B cell (primary cell): Measurements from ENCODE around the gene ZBTB2. TPM values are rescaled to one million over a fixed set of nuclear protein-coding genes. Genes with fewer than 3 reads are reported as not detected.

Experiments used
- ATAC-seq: fragments of 200-7000 bp; cut with Tn5 transposase; one replicate; pipeline ENCODE4 v1.10.0; 2021; ENCODE audit warnings: low read depth, mild to moderate bottlenecking, moderate number of reproducible peaks, moderate library complexity
- CTCF ChIA-PET: fragments of 350-600 bp; sonication (Branson Sonifier 250); formaldehyde crosslinking; loops from one replicate; lab custom pipeline; 2021; ENCODE audit warnings: antibody characterized with exemption, inconsistent platforms; lab: Charles Lee
- POLR2A ChIA-PET: fragments of 350-600 bp; sonication (Branson Sonifier 250); formaldehyde crosslinking; loops from one replicate; lab custom pipeline; 2021; ENCODE audit warnings: antibody characterized with exemption; lab: Charles Lee
- DNase-seq: peaks from one replicate; pipeline ENCODE4 v3.0.0; 2013
- H2AFZ ChIP-seq: 2 replicates; pipeline ENCODE4 v1.6.1; 2012; ENCODE audit warnings: mild to moderate bottlenecking, low read depth, low read length; ENCODE audit not compliant: insufficient read depth, poor library complexity, severe bottlenecking
- H3K27ac ChIP-seq, 2 donors: 1 replicate in 1 of 2; 2 replicates in 1 of 2; pipeline ENCODE4 v1.5.1; 2012 to 2013; ENCODE audit warnings: low read length in 2 of 2, mild to moderate bottlenecking in 2 of 2, moderate library complexity in 1 of 2
- H3K27me3 ChIP-seq, 4 experiments: fragments of 200-600 bp in 1 of 4; sonication (generic) in 1 of 4; replicated peaks in 1 of 4; 1 replicate in 2 of 4; 2 replicates in 2 of 4; pipeline versions ENCODE4 v1.6.1 to v1.7.0; 2013 to 2016; ENCODE audit warnings: low read length in 3 of 4, mild to moderate bottlenecking in 2 of 4, mixed read lengths in 1 of 4, moderate library complexity in 1 of 4; ENCODE audit not compliant: insufficient read depth in 4 of 4, control insufficient read depth in 3 of 4; ENCODE audit errors: control extremely low read depth in 1 of 4
- H3K36me3 ChIP-seq, 2 experiments: replicated peaks in 1 of 2; 1 replicate in 1 of 2; 2 replicates in 1 of 2; pipeline versions ENCODE4 v1.6.1 to v1.7.1; 2013; ENCODE audit warnings: low read length in 1 of 2; ENCODE audit not compliant: insufficient read depth in 2 of 2, control insufficient read depth in 1 of 2; ENCODE audit errors: control extremely low read depth in 1 of 2, extremely low read depth in 1 of 2
- H3K4me1 ChIP-seq, 2 donors: fragments of 200-600 bp in 1 of 2; sonication (generic) in 1 of 2; 1 replicate in 1 of 2; 2 replicates in 1 of 2; pipeline versions ENCODE4 v1.5.1 to v1.6.1; 2013 to 2017; ENCODE audit warnings: low read length in 2 of 2; ENCODE audit not compliant: control insufficient read depth in 2 of 2, insufficient read depth in 2 of 2
- H3K4me2 ChIP-seq: replicated peaks from 2 replicates; pipeline ENCODE3; 2012; ENCODE audit warnings: mild to moderate bottlenecking, low read depth, low read length; ENCODE audit not compliant: poor library complexity, severe bottlenecking
- H3K4me3 ChIP-seq, 5 experiments: fragments of 200-600 bp in 1 of 5; sonication (generic) in 1 of 5; 1 replicate in 3 of 5; 2 replicates in 2 of 5; pipeline versions ENCODE4 v1.5.1 to v1.7.0; 2011 to 2016; ENCODE audit warnings: low read length in 4 of 5, mild to moderate bottlenecking in 4 of 5, low read depth in 2 of 5, control low read depth in 1 of 5, moderate library complexity in 1 of 5; ENCODE audit not compliant: insufficient read depth in 1 of 5; ENCODE audit errors: control extremely low read depth in 1 of 5, extremely low read depth in 1 of 5
- H3K79me2 ChIP-seq: fragments of 200-600 bp; sonication (generic); one replicate; pipeline ENCODE4 v1.6.0; 2016; ENCODE audit warnings: low read length; ENCODE audit not compliant: control insufficient read depth, insufficient read depth
- H3K9ac ChIP-seq: fragments of 200-600 bp; sonication (generic); 2 replicates; pipeline ENCODE4 v1.6.1; 2017; ENCODE audit warnings: mild to moderate bottlenecking, low read length, moderate library complexity
- H3K9me3 ChIP-seq, 3 donors: one replicate each; pipeline versions ENCODE4 v1.6.1 to v1.7.1; 2013; ENCODE audit warnings: low read length in 2 of 3; ENCODE audit not compliant: control insufficient read depth in 2 of 3, insufficient read depth in 1 of 3; ENCODE audit errors: control extremely low read depth in 1 of 3
- H4K20me1 ChIP-seq: 2 replicates; pipeline ENCODE4 v1.6.0; 2012; ENCODE audit warnings: mild to moderate bottlenecking, low read length; ENCODE audit not compliant: insufficient read depth, control insufficient read depth, poor library complexity, severe bottlenecking
- H3K27ac Mint-ChIP-seq: one replicate; pipeline ENCODE4 v1.8.0; 2021; ENCODE audit warnings: mixed read lengths
- H3K27me3 Mint-ChIP-seq: one replicate; pipeline ENCODE4 v1.8.0; 2021; ENCODE audit warnings: mixed read lengths
- H3K4me1 Mint-ChIP-seq: one replicate; pipeline ENCODE4 v1.8.0; 2021; ENCODE audit warnings: mixed read lengths
- H3K4me3 Mint-ChIP-seq: one replicate; pipeline ENCODE4 v1.8.0; 2021; ENCODE audit warnings: mixed read lengths
- H3K9me3 Mint-ChIP-seq: one replicate; pipeline ENCODE4 v1.8.0; 2022; ENCODE audit warnings: mixed read lengths; ENCODE audit not compliant: insufficient read depth
- EZH2 ChIP-seq: IDR thresholded peaks from 2 replicates; pipeline ENCODE4 v1.6.1; 2012; ENCODE audit warnings: borderline replicate concordance, low read depth, mild to moderate bottlenecking, moderate library complexity, low read length; ENCODE audit not compliant: insufficient read depth, poor library complexity, severe bottlenecking
- WGBS: methylation state at CpG from one replicate; pipeline ENCODE4 v1.1.5; 2013; ENCODE audit warnings: missing lambda C conversion rate; ENCODE audit not compliant: insufficient coverage; 5-methylcytosine and 5-hydroxymethylcytosine counted together
- intact Hi-C: fragments of 100-400 bp; cut with micrococcal nuclease; formaldehyde crosslinking; loops from one replicate; pipeline ENCODE4 v1.10.0; 2022
- polyA plus RNA-seq: library from polyadenylated mRNA; depleted of rRNA; stranded (reverse); fragments of >200 nt; gene quantifications from 2 replicates; pipeline ENCODE4 v1.2.3, GENCODE V29; 2012
- total RNA-seq, 2 donors: library from RNA; stranded (reverse); fragments of 120-200 nt in 1 of 2; gene quantifications; 1 replicate in 1 of 2; 2 replicates in 1 of 2; pipeline versions ENCODE4 v1.2.3 to v1.2.4, GENCODE V29; 2013 to 2022
- TF ChIP-seq, protein P1 (sequence below): fragments of 200-600 bp; IDR thresholded peaks from one replicate; pipeline ENCODE4 v1.8.0; 2022; ENCODE audit warnings: antibody characterized with exemption, mild to moderate bottlenecking

ZBTB2 gene
- total and polyA plus RNA-seq, 2 donors (not counting 1 experiment from before 2014, with no cell fraction given): 15.9 to 17.6 TPM

DNA sequence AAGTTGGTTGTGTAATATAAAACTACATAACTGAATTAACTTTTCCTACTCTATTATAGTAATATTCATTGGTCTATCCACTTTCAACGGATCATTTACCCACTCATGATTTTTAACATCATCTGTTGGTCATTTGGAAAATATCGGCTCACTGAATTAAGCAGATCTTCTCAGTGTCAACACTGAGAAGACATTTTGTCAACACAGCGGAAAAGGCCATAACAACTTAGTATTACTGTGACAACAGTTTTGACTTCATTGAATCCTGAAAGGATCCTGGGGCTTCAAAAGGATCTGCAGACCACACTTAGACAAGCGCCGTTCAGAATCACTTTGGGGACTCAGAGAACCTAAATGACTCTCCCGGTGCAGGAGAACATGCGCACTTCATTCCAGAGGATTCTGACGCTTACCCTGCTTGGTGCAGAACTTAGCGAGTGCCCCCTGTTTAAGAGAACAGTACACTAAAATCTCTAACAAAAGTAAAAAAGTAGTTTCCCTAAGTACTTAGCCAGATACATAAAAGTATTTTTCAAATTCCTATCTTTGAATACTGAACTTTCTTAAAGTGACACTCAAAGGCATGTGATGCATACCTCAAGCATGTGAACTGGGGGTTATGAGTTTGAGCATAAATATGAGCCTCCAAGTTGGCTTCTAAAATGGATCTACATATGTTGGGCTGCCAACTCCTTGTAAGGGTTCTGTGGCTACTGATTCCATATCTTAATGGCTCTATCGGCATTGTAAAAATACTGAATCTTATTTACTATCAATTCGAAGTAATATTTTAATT is 4.0 kb downstream of the ZBTB2 start:
- no peak for ATAC-seq
- Histone ChIP-seq H3K9ac (no peak overlapping the region), H3K27ac (peak overlapping the region in 1 of 2 donors; percentile 97), H3K4me2 (no peak overlapping the region), H3K36me3 (peaks cover 0 to 7% of the 10 kb centered on the region in 2 experiments), H2AFZ (no peak overlapping the region), H3K4me3 (no peak overlapping the region), H3K79me2 (peaks cover 60% of the 10 kb centered on the region), H3K9me3 (no peaks in the 10 kb centered on the region), H4K20me1 (peaks cover 5% of the 10 kb centered on the region), H3K27me3 (no peaks in the 10 kb centered on the region), H3K4me1 (peaks cover 28 to 32% of the 10 kb centered on the region in 2 donors)
- no peaks in the 10 kb centered on the region for H3K27me3 Mint-ChIP-seq
- H3K4me3 Mint-ChIP-seq: no peak overlapping the region
- CTCF ChIA-PET: no interaction called here
- no peaks in the 10 kb centered on the region for H3K9me3 Mint-ChIP-seq
- H3K27ac Mint-ChIP-seq: peak overlapping the region; percentile 65
- intact Hi-C loops: no loop called here
- POLR2A ChIA-PET: no interaction called here
- peaks cover 38% of the 10 kb centered on the region for H3K4me1 Mint-ChIP-seq
- TF ChIP-seq EZH2: no peak
- DNase-seq: no peak
- WGBS: 81% methylated on average over 6 of the region's 11 CpGs

DNA sequence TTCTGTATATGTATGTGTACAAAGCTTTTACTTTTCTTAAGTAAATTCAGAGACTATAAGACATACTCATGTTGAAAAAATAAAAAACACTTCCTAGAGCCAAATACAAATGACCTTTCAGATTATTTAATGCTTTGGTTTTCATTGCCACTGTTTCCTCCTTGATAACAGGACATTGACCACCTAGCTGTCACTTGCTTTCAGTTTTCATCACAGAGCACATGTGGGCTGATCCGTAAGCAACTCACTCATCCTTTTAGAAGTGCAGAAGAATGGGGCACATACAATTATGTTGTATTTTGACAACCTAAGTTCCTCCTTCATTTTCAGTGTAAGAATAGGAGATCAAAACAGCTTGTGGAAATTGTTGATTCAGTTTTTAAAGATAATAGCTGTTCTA is 6.2 kb downstream of the ZBTB2 start:
- no peak for DNase-seq
- Histone ChIP-seq H3K79me2 (peaks cover 81% of the 10 kb centered on the region), H3K27ac (peak overlapping the region in 1 of 2 donors; percentile 35), H3K9me3 (no peaks in the 10 kb centered on the region), H3K4me3 (no peak overlapping the region), H3K27me3 (no peaks in the 10 kb centered on the region), H2AFZ (no peak overlapping the region), H3K4me2 (peak overlapping the region; percentile 13), H3K9ac (no peak overlapping the region), H3K36me3 (peaks cover 0 to 7% of the 10 kb centered on the region in 2 experiments), H3K4me1 (peaks cover 32 to 37% of the 10 kb centered on the region in 2 donors), H4K20me1 (no peaks in the 10 kb centered on the region)
- Mint-ChIP-seq H3K27ac (no peak overlapping the region), H3K4me3 (no peak overlapping the region), H3K4me1 (peaks cover 43% of the 10 kb centered on the region), H3K9me3 (no peaks in the 10 kb centered on the region), H3K27me3 (no peaks in the 10 kb centered on the region)
- intact Hi-C loops: no loop called here
- no CpG with 5 or more reads among the region's 1 CpG for WGBS
- ChIA-PET CTCF (no interaction called here), POLR2A (no interaction called here)
- no peak for ATAC-seq
- TF ChIP-seq, protein P1, sequence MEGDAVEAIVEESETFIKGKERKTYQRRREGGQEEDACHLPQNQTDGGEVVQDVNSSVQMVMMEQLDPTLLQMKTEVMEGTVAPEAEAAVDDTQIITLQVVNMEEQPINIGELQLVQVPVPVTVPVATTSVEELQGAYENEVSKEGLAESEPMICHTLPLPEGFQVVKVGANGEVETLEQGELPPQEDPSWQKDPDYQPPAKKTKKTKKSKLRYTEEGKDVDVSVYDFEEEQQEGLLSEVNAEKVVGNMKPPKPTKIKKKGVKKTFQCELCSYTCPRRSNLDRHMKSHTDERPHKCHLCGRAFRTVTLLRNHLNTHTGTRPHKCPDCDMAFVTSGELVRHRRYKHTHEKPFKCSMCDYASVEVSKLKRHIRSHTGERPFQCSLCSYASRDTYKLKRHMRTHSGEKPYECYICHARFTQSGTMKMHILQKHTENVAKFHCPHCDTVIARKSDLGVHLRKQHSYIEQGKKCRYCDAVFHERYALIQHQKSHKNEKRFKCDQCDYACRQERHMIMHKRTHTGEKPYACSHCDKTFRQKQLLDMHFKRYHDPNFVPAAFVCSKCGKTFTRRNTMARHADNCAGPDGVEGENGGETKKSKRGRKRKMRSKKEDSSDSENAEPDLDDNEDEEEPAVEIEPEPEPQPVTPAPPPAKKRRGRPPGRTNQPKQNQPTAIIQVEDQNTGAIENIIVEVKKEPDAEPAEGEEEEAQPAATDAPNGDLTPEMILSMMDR: no peak
